Duodenal mucosa (tissue), 2 donors: ENCODE measurements around the gene TAMALIN.
"Not testable (repeated sequence)": the region's sequence is repeated elsewhere in the genome, so short reads cannot be mapped to it uniquely, and the experiment has no call there.

Experiments
- H3K27ac ChIP-seq: one replicate; pipeline ENCODE4 v1.7.0; 2013; ENCODE audit warnings: low read depth, low read length
- H3K27me3 ChIP-seq, 2 donors: one replicate each; pipeline ENCODE4 v1.7.0; 2013; ENCODE audit warnings: low read length in 2 of 2, control low read depth in 1 of 2; ENCODE audit not compliant: insufficient read depth in 2 of 2, control insufficient read depth in 1 of 2
- H3K36me3 ChIP-seq, 2 donors: one replicate each; pipeline ENCODE4 v1.7.0; 2013; ENCODE audit warnings: low read length in 2 of 2, control low read depth in 1 of 2; ENCODE audit not compliant: insufficient read depth in 2 of 2, control insufficient read depth in 1 of 2
- H3K4me1 ChIP-seq, 2 donors: one replicate each; pipeline ENCODE4 v1.7.0; 2013; ENCODE audit warnings: low read length in 2 of 2, control low read depth in 1 of 2; ENCODE audit not compliant: insufficient read depth in 2 of 2, control insufficient read depth in 1 of 2
- H3K4me3 ChIP-seq, 2 donors: one replicate each; pipeline ENCODE4 v1.7.0; 2013; ENCODE audit warnings: low read length in 2 of 2, low read depth in 1 of 2
- H3K9ac ChIP-seq, 2 donors: one replicate each; pipeline ENCODE4 v1.7.0; 2013; ENCODE audit warnings: low read length in 2 of 2, low read depth in 1 of 2
- H3K9me3 ChIP-seq, 2 donors: one replicate each; pipeline ENCODE4 v1.7.0; 2013; ENCODE audit warnings: low read length in 2 of 2, control low read depth in 1 of 2; ENCODE audit not compliant: control insufficient read depth in 1 of 2

Gene TAMALIN

DNA sequence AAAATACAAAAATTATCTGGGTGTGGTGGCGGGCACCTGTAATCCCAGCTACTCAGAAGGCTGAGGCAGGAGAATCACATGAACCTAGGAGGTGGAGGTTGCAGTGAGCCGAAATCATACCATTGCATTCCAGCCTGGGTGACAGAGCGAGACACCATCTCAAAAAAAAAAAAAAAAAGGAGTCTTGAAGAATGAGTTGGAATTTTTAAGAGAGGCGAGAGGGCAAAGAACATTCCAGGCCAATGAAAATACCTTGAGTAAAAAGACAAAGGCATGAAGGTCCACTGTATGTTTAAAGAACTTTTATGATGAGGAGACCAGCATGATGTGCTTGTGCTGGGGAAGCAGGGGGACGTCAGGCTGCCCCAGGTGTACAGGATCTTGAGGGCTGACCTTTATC, 27.4 kb upstream of the TAMALIN start:
- H3K36me3 ChIP-seq: peaks cover 50 to 67% of the 10 kb centered on the region in 2 donors
- H3K4me1 ChIP-seq, H3K9me3 ChIP-seq, H3K27me3 ChIP-seq, H3K27ac ChIP-seq, H3K4me3 ChIP-seq, H3K9ac ChIP-seq: not testable (repeated sequence)

DNA sequence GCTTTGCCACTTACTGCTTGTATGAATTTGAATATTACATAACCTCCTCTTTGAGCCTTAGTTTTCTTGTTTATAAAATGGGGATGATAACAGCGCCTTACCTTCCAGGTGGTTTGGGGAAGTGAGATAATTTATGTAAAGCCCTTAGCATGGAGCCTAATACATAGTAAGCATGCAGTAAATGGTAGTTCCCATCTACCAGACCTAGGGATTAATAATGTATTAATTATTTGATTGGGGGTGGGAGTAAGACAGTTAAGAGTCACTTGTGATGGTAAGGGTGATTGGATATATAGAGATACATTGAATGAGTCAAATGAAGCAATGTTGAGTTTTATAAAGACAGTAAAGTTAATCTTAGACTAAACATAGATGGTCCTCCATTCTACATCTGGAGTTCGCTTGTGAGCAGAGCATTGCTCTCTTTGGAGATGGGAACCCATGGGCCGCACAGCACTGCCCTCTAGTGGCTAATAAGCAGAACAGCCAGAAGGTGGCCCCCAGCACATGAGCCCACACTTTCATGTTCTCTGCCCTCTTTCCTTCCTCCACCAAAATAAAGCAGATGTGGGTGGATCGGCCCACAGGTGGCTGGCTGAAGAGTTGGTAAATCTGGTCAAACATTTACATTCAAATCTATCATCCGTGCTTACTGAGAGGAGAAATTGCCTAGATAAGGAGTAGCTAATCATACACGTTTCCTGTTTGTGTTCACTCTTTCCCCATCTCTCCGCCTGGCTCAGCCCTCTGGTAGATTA, 26.5 kb upstream of the TAMALIN start:
- peaks cover 56 to 74% of the 10 kb centered on the region in 2 donors for H3K36me3 ChIP-seq

DNA sequence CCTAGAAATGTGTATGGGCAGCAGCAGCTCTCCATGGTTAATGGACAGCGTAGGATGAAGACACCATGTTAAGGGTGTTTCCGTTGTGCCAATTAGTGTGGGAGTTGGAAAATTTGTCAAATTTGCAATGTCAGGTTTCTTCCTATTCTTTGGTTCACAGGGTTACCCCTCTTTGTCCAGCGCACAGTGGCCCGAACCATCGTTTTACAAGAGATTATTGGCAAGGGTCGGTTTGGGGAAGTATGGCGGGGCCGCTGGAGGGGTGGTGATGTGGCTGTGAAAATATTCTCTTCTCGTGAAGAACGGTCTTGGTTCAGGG, 26.0 kb upstream of the TAMALIN start:
- peaks cover 54 to 74% of the 10 kb centered on the region in 2 donors for H3K36me3 ChIP-seq
- H3K27ac ChIP-seq: no peak overlapping the region
- H3K4me3 ChIP-seq: no peak overlapping the region
- no peaks in the 10 kb centered on the region for H3K9me3 ChIP-seq
- peaks cover 3 to 7% of the 10 kb centered on the region in 2 donors for H3K4me1 ChIP-seq
- H3K9ac ChIP-seq: no peak overlapping the region
- H3K27me3 ChIP-seq: no peaks in the 10 kb centered on the region

More for the DNA sequence above, 26.5 kb upstream of the TAMALIN start:
- no peaks in the 10 kb centered on the region for H3K9me3 ChIP-seq
- H3K27me3 ChIP-seq: no peaks in the 10 kb centered on the region
- H3K9ac ChIP-seq: no peak overlapping the region
- H3K4me3 ChIP-seq: no peak overlapping the region
- H3K4me1 ChIP-seq: peaks cover 6 to 7% of the 10 kb centered on the region in 2 donors
- no peak overlapping the region for H3K27ac ChIP-seq

DNA sequence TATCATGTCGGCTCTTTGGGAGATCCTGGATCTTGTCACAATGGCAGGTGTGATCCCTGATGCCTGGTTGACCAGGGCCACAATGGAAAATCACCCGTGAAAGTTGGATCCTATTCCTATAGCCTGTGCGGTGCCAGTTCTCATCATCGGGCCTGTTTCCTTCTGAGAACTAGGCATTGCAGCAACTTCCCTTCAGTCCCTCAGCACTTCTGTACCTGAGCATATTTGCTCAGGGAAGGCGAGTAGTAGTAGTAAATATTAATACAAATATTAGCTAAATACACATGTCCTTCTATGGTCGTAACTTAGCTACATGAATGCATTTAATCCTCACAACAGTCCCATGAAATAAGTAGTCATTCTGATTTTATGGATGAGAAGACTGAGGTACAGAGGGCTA, 22.1 kb upstream of the TAMALIN start:
- no peak overlapping the region for H3K27ac ChIP-seq
- H3K9ac ChIP-seq: no peak overlapping the region
- H3K4me3 ChIP-seq: no peak overlapping the region

DNA sequence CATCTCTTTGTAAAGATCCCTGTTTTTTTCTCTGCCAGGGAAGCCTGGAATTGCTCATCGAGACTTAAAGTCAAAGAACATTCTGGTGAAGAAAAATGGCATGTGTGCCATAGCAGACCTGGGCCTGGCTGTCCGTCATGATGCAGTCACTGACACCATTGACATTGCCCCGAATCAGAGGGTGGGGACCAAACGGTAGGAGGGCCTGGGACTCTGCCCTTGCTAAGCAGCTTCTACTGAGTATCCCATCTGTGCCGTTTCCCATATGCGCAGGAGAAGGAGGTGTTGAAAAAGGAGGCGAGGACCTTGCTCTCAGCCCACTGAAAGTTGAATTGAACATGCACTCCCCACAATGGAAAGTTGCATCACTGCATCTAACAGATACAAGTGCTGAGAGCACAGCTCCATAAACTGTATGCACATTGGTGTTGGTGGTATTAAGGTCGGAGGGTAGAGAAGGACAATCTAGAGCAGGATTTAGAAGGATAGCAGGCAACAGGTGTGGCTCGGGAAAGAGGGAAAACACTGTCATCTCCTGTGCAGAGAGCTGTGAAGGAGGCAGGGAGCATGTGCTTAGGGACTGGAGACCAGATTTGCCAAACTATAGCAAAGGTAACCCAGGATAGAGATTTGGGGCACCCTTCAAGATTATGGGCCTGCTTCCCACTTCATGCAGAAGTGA, 21.5 kb upstream of the TAMALIN start:
- H3K4me1 ChIP-seq: peaks cover 0 to 7% of the 10 kb centered on the region in 2 donors
- no peak overlapping the region for H3K27ac ChIP-seq
- no peak overlapping the region for H3K4me3 ChIP-seq
- peaks cover 46 to 84% of the 10 kb centered on the region in 2 donors for H3K36me3 ChIP-seq
- no peak overlapping the region for H3K9ac ChIP-seq
- H3K9me3 ChIP-seq: no peaks in the 10 kb centered on the region
- H3K27me3 ChIP-seq: no peaks in the 10 kb centered on the region

More for the DNA sequence above, 22.1 kb upstream of the TAMALIN start:
- H3K27me3 ChIP-seq: no peaks in the 10 kb centered on the region
- no peaks in the 10 kb centered on the region for H3K9me3 ChIP-seq
- peaks cover 46 to 81% of the 10 kb centered on the region in 2 donors for H3K36me3 ChIP-seq
- peaks cover 0 to 7% of the 10 kb centered on the region in 2 donors for H3K4me1 ChIP-seq

GRCh38 chr12:51986834-51987233, 19.9 kb upstream of the TAMALIN start:
- no peaks in the 10 kb centered on the region for H3K27me3 ChIP-seq
- no peak overlapping the region for H3K27ac ChIP-seq
- H3K9me3 ChIP-seq: no peaks in the 10 kb centered on the region
- H3K36me3 ChIP-seq: peaks cover 37 to 82% of the 10 kb centered on the region in 2 donors
- no peaks in the 10 kb centered on the region for H3K4me1 ChIP-seq
- H3K9ac ChIP-seq: no peak overlapping the region
- no peak overlapping the region for H3K4me3 ChIP-seq

GRCh38 chr12:51992246-51992645, 14.5 kb upstream of the TAMALIN start:
- Histone ChIP-seq H3K9ac (no peak overlapping the region), H3K27ac (no peak overlapping the region), H3K36me3 (peaks cover 31 to 69% of the 10 kb centered on the region in 2 donors), H3K27me3 (no peaks in the 10 kb centered on the region), H3K4me1 (no peaks in the 10 kb centered on the region), H3K9me3 (no peaks in the 10 kb centered on the region), H3K4me3 (no peak overlapping the region)

GRCh38 chr12:51994539-51994820, 12.3 kb upstream of the TAMALIN start:
- H3K27me3 ChIP-seq: no peaks in the 10 kb centered on the region
- no peak overlapping the region for H3K27ac ChIP-seq
- H3K9ac ChIP-seq: no peak overlapping the region
- H3K9me3 ChIP-seq: no peaks in the 10 kb centered on the region
- H3K4me3 ChIP-seq: no peak overlapping the region
- no peaks in the 10 kb centered on the region for H3K4me1 ChIP-seq
- peaks cover 34 to 64% of the 10 kb centered on the region in 2 donors for H3K36me3 ChIP-seq

DNA sequence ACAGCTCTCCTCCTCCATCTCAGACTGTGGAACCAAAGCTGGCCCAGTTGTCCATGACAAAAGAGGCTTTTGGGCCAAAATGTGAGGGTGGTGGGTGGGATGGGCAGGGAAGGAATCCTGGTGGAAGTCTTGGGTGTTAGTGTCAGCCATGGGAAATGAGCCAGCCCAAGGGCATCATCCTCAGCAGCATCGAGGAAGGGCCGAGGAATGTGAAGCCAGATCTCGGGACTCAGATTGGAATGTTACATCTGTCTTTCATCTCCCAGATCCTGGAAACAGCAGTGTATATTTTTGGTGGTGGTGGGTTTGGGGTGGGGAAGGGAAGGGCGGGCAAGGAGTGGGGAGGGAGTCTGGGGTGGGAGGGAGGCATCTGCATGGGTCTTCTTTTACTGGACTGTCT, 11.8 kb upstream of the TAMALIN start:
- Histone ChIP-seq H3K4me3 (no peak overlapping the region), H3K4me1 (no peaks in the 10 kb centered on the region), H3K27me3 (no peaks in the 10 kb centered on the region), H3K27ac (no peak overlapping the region), H3K9ac (no peak overlapping the region), H3K36me3 (peaks cover 35 to 67% of the 10 kb centered on the region in 2 donors), H3K9me3 (no peaks in the 10 kb centered on the region)

GRCh38 chr12:51997136-51997535, 9.6 kb upstream of the TAMALIN start:
- H3K9ac ChIP-seq: no peak overlapping the region
- no peaks in the 10 kb centered on the region for H3K27me3 ChIP-seq
- peaks cover 30 to 50% of the 10 kb centered on the region in 2 donors for H3K36me3 ChIP-seq
- H3K9me3 ChIP-seq: no peaks in the 10 kb centered on the region
- no peak overlapping the region for H3K27ac ChIP-seq
- H3K4me3 ChIP-seq: no peak overlapping the region
- no peaks in the 10 kb centered on the region for H3K4me1 ChIP-seq
